GM12873 (cell line): Measurements from ENCODE around the gene CIDEB.

Source experiments
- TF ChIP-seq, protein P1 (sequence below): IDR thresholded peaks from 2 replicates; pipeline ENCODE4 v1.5.1; 2012; ENCODE audit warnings: low read depth, mild to moderate bottlenecking, moderate library complexity, low read length, control low read depth; ENCODE audit not compliant: insufficient read depth; ENCODE audit errors: missing control alignments

Gene CIDEB

DNA sequence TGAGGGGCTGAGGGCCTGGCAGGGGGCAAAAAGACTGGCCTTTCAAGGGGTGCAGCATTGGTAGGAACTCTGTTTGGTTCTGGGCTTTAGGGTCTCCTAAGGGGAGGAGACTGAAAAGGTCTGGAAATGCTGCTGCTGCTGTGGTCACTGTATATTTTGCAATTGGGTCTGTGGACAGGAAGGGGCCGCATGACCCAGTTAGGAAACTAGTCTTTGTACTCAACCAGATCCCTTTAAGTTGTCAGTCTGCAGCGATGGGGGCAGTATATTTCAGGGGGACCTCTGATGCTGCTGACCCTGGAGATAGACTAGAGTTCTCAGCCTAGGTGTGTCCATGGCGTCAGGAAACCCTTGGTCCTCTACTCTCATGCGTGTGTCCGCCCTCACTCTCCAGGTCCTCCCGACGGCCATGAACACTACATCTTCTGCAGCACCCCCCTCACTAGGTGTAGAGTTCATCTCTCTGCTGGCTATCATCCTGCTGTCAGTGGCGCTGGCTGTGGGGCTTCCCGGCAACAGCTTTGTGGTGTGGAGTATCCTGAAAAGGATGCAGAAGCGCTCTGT is 7.5 kb upstream of the CIDEB start:
- TF ChIP-seq, protein P1, sequence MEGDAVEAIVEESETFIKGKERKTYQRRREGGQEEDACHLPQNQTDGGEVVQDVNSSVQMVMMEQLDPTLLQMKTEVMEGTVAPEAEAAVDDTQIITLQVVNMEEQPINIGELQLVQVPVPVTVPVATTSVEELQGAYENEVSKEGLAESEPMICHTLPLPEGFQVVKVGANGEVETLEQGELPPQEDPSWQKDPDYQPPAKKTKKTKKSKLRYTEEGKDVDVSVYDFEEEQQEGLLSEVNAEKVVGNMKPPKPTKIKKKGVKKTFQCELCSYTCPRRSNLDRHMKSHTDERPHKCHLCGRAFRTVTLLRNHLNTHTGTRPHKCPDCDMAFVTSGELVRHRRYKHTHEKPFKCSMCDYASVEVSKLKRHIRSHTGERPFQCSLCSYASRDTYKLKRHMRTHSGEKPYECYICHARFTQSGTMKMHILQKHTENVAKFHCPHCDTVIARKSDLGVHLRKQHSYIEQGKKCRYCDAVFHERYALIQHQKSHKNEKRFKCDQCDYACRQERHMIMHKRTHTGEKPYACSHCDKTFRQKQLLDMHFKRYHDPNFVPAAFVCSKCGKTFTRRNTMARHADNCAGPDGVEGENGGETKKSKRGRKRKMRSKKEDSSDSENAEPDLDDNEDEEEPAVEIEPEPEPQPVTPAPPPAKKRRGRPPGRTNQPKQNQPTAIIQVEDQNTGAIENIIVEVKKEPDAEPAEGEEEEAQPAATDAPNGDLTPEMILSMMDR = no peak

DNA sequence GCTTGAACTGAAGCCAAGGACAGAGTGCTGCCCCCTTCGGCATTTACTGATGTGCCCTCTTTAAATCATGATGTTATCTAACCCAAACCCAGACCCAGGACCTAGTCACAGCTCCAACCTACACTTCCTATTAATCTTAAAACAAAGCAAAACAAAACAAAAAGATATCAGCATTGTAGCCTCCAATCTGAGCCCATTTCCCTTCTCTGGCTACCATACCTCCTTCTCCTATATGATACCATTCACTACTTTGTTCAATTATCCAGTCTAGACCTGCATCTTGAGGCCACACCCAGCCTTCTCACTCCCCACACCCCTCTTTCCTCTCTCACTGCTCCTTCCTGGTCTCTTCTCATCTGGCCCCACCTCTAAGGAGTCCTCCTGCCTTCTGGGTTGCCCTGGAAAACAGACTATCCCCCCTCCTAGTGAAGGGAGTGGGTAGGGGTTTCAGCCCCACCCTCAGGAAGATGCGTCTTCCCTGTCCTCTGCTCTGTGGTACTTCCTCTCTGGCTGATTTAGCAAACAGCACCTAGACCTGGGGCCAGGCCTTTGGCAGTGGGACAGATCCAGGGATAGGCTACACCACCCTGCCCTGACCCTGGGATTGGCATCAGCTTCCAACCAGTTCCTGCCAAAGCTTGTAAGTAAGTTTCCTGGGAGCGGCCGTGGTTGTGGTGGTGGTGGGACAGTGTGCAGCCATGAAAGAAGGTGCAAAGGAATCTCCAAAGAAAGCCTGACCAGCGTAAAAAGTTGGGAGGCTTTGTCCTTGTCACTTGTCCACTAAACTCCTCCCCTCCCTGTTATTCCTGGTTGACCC is 6.8 kb upstream of the CIDEB start:
- TF ChIP-seq, protein P1 = no peak

DNA sequence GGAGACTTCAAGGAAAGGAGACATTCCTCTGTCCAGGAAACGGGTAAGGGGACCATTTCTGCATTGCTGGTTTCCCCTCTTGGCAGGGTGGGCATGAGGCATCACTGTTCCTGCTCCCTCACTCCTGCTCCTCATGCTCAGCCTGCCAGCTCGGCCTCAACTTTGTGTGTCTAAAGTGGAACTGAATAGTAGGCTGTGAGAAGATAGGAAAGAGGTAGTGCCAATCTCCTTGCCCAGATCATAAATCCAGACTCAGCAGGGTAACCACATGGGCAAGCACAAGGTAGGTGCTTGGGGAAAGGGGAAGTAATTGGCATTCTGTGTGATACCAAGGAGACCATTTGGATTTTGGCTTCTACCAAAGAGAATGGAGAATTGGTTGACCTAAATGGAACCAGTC is 6.1 kb upstream of the CIDEB start:
- TF ChIP-seq, protein P1 = no peak

DNA sequence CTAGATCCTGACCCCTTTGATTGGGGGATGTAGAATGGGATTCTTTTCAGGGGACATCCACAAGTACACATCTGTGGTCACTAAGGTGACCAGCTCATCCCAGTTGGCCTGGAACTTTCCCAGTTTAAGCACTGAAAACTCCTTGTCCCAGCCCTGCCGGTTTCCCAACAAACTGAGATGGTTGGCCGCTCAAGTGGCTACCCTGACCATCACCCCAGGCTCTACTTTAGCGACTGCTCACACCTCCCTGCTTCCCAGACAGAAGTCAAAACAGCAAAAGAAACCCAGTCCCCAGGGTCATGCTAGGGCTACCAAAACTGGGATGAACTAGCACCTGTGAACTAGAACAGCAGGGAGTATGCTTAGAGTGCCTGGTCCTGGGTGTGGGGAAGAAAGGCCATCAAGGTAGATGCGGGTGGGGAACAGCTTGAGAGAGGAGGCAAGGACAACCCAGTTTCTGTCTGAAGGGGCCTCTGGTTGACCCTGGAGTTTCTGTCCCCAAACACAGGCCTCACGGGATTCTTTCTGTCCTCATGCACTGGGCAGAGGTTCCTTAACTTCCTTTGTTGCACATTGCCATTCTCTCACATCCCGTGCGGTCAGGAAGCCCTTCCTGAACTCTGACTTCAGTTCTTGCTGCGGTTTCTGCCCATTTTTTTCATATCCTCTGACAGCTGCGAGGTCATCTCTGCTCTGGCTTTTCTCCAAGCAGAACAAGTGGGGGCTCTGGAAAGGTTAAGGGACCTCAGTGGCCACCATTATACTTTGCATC is 5.1 kb upstream of the CIDEB start:
- TF ChIP-seq, protein P1 = no peak

- TF ChIP-seq, protein P1 = no peak
These were observed 4.2 kb upstream of the CIDEB start for GRCh38 chr14:24311837-24312615.

GRCh38 chr14:24310646-24311604 is 3.1 kb upstream of the CIDEB start, which contains the start of gene LTB4R:
TSS of gene LTB4R (plus strand) at chr14:24311502. CDS start at chr14:24315652, 4,150 bp downstream.
- TF ChIP-seq, protein P1 = peak; percentile 26
